HG02938 (cell line): ENCODE data around the gene MYL9.

Experiments used
- ATAC-seq: cut with Tn5 transposase; IDR thresholded peaks from one replicate; pipeline ENCODE4 v1.9.1; 2021; ENCODE audit warnings: mild to moderate bottlenecking, moderate library complexity; ENCODE audit not compliant: unreplicated experiment

Gene MYL9

GRCh38 chr20:36579996-36580545 is 38.8 kb downstream of the MYL9 start:
- no peak for ATAC-seq

DNA sequence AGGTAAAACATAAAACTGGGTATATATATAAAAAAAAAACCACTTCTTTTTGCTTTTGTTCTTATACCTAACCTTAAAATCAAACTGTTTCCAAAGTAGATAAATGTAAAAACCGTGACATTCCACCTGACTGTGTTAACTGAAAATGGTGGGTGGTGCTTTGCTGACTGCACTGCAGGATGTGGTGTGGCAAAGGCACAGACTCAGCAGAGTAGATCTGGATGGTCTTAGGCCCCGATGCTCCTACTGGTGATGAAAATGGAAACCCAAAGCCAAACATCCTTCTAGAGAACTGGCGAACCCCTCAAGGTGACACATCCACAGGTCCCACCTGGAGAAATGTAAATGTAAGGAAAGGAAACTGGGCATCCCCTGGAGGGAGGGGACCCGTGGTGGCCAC is 41.0 kb downstream of the MYL9 start:
- ATAC-seq, result no peak

- no peak for ATAC-seq
Measured at GRCh38 chr20:36582821-36583220, 41.5 kb downstream of the MYL9 start.

GRCh38 chr20:36584018-36584481 is 42.7 kb downstream of the MYL9 start:
- ATAC-seq, result no peak

DNA sequence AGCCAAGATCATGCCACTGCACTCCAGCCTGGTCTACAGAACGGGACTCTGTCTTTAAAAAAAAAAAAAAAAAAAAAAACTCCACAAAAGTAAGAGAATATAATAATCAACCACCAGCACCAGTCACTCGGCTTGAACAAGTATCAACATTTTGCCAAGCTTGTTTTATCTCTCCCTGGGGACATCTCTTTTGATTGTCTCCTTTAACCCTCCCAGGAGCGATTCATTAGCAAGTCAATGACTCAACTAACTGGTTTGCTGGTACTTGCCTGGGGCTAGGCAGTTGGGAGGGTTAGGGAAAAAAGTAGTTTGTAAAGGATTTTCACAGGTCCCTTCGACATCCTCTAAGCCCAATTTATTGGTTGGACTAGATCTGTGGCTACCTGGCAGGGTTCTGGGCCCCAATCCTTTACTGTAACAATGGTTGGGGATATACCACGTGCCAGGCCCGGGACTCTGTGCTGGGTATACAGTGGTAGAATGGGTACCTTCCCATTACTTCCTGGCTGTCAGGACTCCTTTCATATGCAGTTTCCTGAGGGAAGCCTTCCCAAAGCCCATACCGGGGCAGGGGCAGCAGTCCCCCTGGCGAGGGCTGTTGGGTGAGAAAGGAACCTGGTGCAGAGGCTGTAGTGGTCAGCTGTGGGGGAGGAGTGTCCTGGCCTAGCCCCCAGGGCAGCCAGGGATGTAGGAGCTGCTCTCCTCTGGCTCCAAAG is 44.2 kb downstream of the MYL9 start:
- no peak for ATAC-seq

DNA sequence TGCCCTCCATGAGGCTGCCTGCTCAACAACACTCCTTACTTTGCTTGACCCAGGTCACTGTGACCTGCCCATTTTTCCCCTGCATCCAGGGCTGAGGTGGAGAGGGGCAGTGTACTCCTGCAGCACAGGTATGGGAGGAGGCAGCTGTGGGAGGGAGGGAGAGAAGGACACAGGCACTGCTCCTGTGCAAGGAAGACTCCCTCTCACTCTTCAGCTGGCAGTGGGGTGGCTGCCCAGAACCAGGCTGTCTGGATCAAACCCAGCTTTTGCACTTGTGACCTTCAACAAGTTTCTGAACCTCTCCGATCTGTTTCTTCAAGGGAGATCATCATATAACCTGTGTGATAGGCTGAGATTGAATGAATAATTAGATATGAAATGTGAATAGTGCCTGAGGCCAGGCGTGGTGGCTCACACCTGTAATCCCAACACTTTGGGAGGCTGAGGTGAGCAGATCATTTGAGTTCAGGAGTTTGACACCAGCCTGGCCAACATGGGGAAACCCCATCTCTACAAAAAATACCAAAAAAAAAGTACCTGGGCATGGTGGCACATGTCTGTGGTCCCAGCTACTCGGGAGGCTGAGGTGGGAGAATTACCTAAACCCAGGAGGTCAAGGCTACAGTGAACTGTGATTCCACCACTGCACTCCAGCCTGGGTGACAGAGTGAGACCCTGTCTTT is 46.2 kb downstream of the MYL9 start:
- no peak for ATAC-seq

DNA sequence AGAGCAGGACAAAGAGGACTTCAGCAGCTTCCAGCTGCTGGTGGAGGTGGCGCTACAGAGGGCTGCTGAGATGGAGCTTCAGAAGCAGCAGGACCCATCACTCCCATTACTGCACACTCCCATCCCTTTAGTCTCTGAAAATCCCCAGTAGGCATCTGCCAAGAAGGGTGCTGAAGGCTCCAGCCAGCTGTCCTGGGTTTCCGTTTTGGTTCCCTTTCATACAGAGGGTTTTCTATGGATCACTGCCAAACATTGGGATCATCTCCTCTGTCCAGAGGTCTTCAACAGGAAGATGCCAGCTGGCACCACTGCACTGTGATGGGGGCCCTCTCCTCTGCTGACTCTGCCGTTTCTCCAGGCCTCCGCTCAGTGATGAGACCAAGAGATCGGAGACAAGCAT is 50.0 kb downstream of the MYL9 start:
- no peak for ATAC-seq

DNA sequence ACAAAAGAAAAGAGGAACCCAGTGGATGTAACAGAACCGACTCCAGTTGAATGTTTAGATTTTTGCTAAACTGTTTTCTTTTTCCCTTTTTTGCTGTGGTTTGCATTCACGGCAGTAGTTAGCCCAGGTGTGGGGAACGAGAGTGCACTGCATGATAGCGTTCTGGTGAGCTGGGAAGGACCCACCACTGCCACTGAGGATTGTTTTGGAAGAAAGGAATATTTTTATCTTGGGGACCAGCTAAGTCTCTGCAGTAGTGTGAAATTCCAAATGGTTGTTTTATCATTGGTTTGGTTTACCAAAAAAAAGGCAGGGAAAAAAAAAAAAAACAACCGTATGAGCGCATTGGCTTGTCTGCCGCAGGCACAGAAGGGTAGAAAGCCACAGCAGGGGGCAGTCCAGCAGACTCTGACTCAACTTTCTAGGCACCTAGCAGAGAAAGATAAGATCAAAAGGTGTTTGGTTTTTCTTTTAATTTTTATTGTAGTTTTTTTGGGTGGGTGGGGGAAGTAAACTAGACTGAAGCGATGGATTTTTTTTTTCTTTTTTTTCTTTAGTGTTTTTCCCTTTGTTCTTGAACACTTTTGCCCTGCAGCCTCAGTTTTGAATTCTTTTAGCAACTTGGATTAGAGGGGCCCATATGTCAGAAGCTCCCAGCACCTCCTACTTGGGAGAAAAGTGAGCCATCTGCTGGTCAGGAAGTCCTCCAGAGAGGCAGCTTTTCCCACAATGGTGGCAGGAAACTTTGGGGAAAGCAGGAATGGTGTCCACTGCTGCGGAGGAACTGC is 50.7 kb downstream of the MYL9 start:
- ATAC-seq, result no peak

DNA sequence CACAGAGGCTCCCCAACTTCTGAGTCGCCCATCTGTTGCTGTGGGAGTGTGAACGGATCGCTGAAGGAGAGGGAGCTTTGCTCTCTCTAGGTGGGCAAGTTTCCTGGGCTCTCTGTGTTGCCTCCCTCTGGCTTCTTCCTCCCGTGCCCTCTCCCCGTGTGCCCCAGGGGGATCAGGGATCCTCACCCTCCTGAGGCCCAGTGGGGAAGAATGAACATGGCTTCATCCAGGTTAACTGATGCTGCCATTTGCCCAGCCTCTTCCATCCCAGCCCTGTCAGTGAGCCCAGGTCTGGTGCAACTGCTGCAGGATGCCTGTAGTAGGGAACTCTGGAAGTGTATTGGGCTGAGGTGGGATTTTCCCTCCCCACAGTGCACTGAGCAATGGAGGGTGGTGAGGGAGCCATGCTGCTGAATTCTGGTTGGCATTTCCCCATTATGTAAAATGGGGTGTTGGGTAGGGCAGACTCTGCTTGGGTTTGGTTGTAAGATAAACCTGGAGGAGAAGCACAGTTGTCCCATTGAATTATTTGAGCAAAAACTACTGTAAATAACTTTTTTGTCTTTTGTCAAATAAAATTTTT is 52.1 kb downstream of the MYL9 start:
- ATAC-seq, result no peak

GRCh38 chr20:36599912-36600345 is 58.6 kb downstream of the MYL9 start:
- ATAC-seq, result no peak
